A673 (cell line): ENCODE measurements around the gene KRTAP9-8. TPM values are rescaled to one million over a fixed set of nuclear protein-coding genes. Genes with fewer than 3 reads are reported as not detected.
"Not testable (repeated sequence)": the region's sequence is repeated elsewhere in the genome, so short reads cannot be mapped to it uniquely, and the experiment has no call there.

Source experiments
- Bru-seq: library from RNA; stranded (reverse); fragments of 400-500 nt; gene quantifications from one replicate; lab custom pipeline; 2021; lab: Mats Ljungman, UMichigan
- BruChase-seq, 2 experiments: library from RNA; stranded (reverse); fragments of 400-500 nt; gene quantifications; one replicate each; lab custom pipeline; 2021; lab: Mats Ljungman, UMichigan
- BruUV-seq: library from RNA; stranded (reverse); fragments of 400-500 nt; replicated peaks from 2 replicates; lab custom pipeline; 2021; lab: Mats Ljungman, UMichigan
- CTCF ChIA-PET: fragments of 300-600 bp; sonication (Branson Sonifier 250); formaldehyde crosslinking; loops from one replicate; lab custom pipeline; 2022; ENCODE audit warnings: antibody characterized with exemption; lab: Charles Lee
- POLR2A ChIA-PET: fragments of 300-600 bp; sonication (Branson Sonifier 250); formaldehyde crosslinking; loops from one replicate; lab custom pipeline; 2022; ENCODE audit warnings: antibody characterized with exemption; ENCODE audit not compliant: low non-redundant PET; lab: Charles Lee
- DNase-seq: peaks from one replicate; pipeline ENCODE4 v3.0.0-alpha.2; 2015; ENCODE audit warnings: low spot score
- H3K27ac ChIP-seq: fragments of 200-600 bp; sonication (generic); 2 replicates; pipeline ENCODE4 v1.5.1; 2016; ENCODE audit warnings: mixed run types, low read depth, mild to moderate bottlenecking, mixed read lengths, antibody characterized with exemption, low read length; ENCODE audit not compliant: poor library complexity, severe bottlenecking
- H3K27me3 ChIP-seq: fragments of 200-600 bp; sonication (generic); replicated peaks from 2 replicates; pipeline ENCODE4 v1.6.1; 2017; ENCODE audit warnings: mixed run types, low read depth, mild to moderate bottlenecking, mixed read lengths, antibody characterized with exemption, low read length; ENCODE audit not compliant: insufficient read depth, poor library complexity
- H3K36me3 ChIP-seq: fragments of 200-600 bp; sonication (generic); 2 replicates; pipeline ENCODE4 v1.6.1; 2016; ENCODE audit warnings: mixed run types, mild to moderate bottlenecking, mixed read lengths, antibody characterized with exemption, low read length; ENCODE audit not compliant: insufficient read depth, poor library complexity, severe bottlenecking
- H3K4me1 ChIP-seq: fragments of 200-600 bp; sonication (generic); 2 replicates; pipeline ENCODE4 v1.6.1; 2017; ENCODE audit warnings: mixed run types, mild to moderate bottlenecking, mixed read lengths, antibody characterized with exemption, low read length; ENCODE audit not compliant: insufficient read depth, poor library complexity, severe bottlenecking
- H3K4me3 ChIP-seq: fragments of 200-600 bp; sonication (generic); 2 replicates; pipeline ENCODE4 v1.5.1; 2016; ENCODE audit warnings: low read depth, mixed run types, mild to moderate bottlenecking, mixed read lengths, low read length; ENCODE audit not compliant: poor library complexity, severe bottlenecking
- H3K9me3 ChIP-seq: fragments of 200-600 bp; sonication (generic); 2 replicates; pipeline ENCODE4 v1.6.1; 2016; ENCODE audit warnings: mixed run types, low read depth, mild to moderate bottlenecking, mixed read lengths, antibody characterized with exemption, low read length; ENCODE audit not compliant: poor library complexity, severe bottlenecking
- EZH2 ChIP-seq: fragments of 200-600 bp; sonication (generic); IDR thresholded peaks from 2 replicates; pipeline ENCODE4 v1.6.1; 2017; ENCODE audit warnings: borderline replicate concordance, low read depth, mild to moderate bottlenecking, mixed read lengths, antibody characterized with exemption, low read length; ENCODE audit not compliant: poor library complexity, severe bottlenecking
- intact Hi-C: fragments of 100-400 bp; cut with micrococcal nuclease; formaldehyde crosslinking; loops from one replicate; pipeline ENCODE4 v1.10.0; 2022; ENCODE audit not compliant: unreplicated experiment
- long read RNA-seq: library from polyadenylated mRNA; stranded (forward); transcript quantifications from one replicate; pipeline ENCODE4 v2.0.0, GENCODE V29; 2022
- total RNA-seq: library from RNA; stranded (reverse); gene quantifications from 2 replicates; pipeline ENCODE4 v1.2.3, GENCODE V29; 2021
- TF ChIP-seq, protein P1 (sequence below): fragments of 300-800, 200-600 bp; sonication (generic); conservative IDR thresholded peaks from 2 replicates; pipeline ENCODE4 v1.5.1; 2017; ENCODE audit warnings: low read depth, mild to moderate bottlenecking, antibody characterized with exemption, low read length, moderate library complexity, mixed read lengths

The KRTAP9-8 gene
- not detected in 2 replicates for total RNA-seq
- not detected for Bru-seq, nascent RNA
- not detected for BruChase-seq, experiment 1, labeled RNA remaining after a 2-hour chase
- not detected for BruChase-seq, experiment 2, labeled RNA remaining after a 6-hour chase
- long read RNA-seq: 0 reads

- H3K4me3 ChIP-seq, H3K27me3 ChIP-seq, H3K9me3 ChIP-seq, H3K27ac ChIP-seq, BruUV-seq, DNase-seq, H3K4me1 ChIP-seq, intact Hi-C loops, CTCF ChIA-PET, POLR2A ChIA-PET, H3K36me3 ChIP-seq: not testable (repeated sequence)
These were observed at the start of gene KRTAP9-8 for GRCh38 chr17:41237949-41238437. Gene KRTAP9-8, plus strand, starts transcription at chr17:41237999. Its CDS starts 53 bp downstream, at chr17:41238052.

DNA sequence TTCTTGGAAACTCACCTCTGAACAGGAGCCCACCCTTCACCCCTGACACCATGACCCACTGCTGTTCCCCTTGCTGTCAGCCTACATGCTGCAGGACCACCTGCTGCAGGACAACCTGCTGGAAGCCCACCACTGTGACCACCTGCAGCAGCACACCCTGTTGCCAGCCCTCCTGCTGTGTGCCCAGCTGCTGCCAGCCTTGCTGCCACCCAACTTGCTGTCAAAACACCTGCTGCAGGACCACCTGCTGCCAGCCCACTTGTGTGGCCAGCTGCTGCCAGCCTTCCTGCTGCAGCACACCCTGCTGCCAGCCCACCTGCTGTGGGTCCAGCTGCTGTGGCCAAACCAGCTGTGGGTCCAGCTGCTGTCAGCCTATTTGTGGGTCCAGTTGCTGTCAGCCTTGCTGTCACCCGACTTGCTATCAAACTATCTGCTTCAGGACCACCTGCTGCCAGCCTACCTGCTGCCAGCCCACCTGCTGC, 47.9 kb upstream of the KRTAP9-8 start, which contains the start of gene KRTAP9-1:
KRTAP9-1 (plus strand) TSS at position 51 of the 482 bp plus-strand sequence; CDS start at position 51, 0 bp downstream.
- H3K4me3 ChIP-seq, DNase-seq, BruUV-seq, H3K27ac ChIP-seq, H3K9me3 ChIP-seq, POLR2A ChIA-PET, CTCF ChIA-PET, intact Hi-C loops, H3K27me3 ChIP-seq, H3K36me3 ChIP-seq, H3K4me1 ChIP-seq: not testable (repeated sequence)

GRCh38 chr17:41190328-41190727, 47.5 kb upstream of the KRTAP9-8 start:
- Histone ChIP-seq H3K9me3 (no peaks in the 10 kb centered on the region), H3K36me3 (no peaks in the 10 kb centered on the region), H3K27ac (no peak overlapping the region), H3K27me3 (no peaks in the 10 kb centered on the region), H3K4me1 (no peaks in the 10 kb centered on the region), H3K4me3 (no peak overlapping the region)
- ChIA-PET CTCF (no interaction called here), POLR2A (no interaction called here)
- BruUV-seq: no TSS peak
- TF ChIP-seq, protein P1, sequence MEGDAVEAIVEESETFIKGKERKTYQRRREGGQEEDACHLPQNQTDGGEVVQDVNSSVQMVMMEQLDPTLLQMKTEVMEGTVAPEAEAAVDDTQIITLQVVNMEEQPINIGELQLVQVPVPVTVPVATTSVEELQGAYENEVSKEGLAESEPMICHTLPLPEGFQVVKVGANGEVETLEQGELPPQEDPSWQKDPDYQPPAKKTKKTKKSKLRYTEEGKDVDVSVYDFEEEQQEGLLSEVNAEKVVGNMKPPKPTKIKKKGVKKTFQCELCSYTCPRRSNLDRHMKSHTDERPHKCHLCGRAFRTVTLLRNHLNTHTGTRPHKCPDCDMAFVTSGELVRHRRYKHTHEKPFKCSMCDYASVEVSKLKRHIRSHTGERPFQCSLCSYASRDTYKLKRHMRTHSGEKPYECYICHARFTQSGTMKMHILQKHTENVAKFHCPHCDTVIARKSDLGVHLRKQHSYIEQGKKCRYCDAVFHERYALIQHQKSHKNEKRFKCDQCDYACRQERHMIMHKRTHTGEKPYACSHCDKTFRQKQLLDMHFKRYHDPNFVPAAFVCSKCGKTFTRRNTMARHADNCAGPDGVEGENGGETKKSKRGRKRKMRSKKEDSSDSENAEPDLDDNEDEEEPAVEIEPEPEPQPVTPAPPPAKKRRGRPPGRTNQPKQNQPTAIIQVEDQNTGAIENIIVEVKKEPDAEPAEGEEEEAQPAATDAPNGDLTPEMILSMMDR: no peak
- TF ChIP-seq EZH2: no peak
- intact Hi-C loops: no loop called here
- DNase-seq: no peak

DNA sequence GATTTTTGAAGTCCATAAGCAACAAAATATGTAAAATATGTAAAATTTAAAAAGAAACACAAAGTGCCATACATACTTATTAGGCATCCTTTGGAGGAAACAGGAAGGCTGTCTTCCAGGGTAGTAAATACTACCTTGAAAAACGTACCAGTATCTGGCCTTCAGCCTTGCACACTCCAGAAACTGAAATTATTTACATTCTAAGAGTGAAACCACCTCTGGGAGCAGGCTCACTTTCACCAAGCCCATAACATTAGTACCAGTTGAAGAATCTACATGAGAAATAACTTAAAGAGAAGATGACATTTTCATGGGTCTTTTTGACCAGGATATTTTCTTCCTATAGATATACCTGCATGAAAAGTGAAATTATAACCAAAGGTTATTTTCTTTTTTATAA, 41.7 kb upstream of the KRTAP9-8 start:
- no TSS peak for BruUV-seq
- ChIA-PET POLR2A (no interaction called here), CTCF (no interaction called here)

More for the DNA sequence above, 41.7 kb upstream of the KRTAP9-8 start:
- intact Hi-C loops: no loop called here
- H3K4me3 ChIP-seq: no peak overlapping the region
- H3K4me1 ChIP-seq: no peaks in the 10 kb centered on the region
- no peaks in the 10 kb centered on the region for H3K36me3 ChIP-seq
- no peak for DNase-seq
- H3K27me3 ChIP-seq: no peaks in the 10 kb centered on the region
- no peak for TF ChIP-seq EZH2
- TF ChIP-seq, protein P1: no peak
- H3K27ac ChIP-seq: no peak overlapping the region
- H3K9me3 ChIP-seq: no peaks in the 10 kb centered on the region
